Mucosa of rectum (tissue), 2 donors: ENCODE results near the gene RPS6KC1.

Experiments
- H3K27ac ChIP-seq, 2 donors: one replicate each; pipeline ENCODE4 v1.7.0; 2013; ENCODE audit warnings: inconsistent platforms in 2 of 2, low read depth in 2 of 2, low read length in 2 of 2
- H3K27me3 ChIP-seq, 2 donors: one replicate each; pipeline ENCODE4 v1.7.0; 2013; ENCODE audit warnings: low read length in 2 of 2; ENCODE audit not compliant: control insufficient read depth in 2 of 2, insufficient read depth in 2 of 2
- H3K36me3 ChIP-seq, 2 donors: one replicate each; pipeline ENCODE4 v1.7.0; 2013; ENCODE audit warnings: low read length in 2 of 2; ENCODE audit not compliant: control insufficient read depth in 2 of 2, insufficient read depth in 2 of 2
- H3K4me1 ChIP-seq, 2 donors: one replicate each; pipeline ENCODE4 v1.7.0; 2013; ENCODE audit warnings: low read length in 2 of 2, mild to moderate bottlenecking in 1 of 2; ENCODE audit not compliant: control insufficient read depth in 2 of 2, insufficient read depth in 2 of 2
- H3K4me3 ChIP-seq, 2 donors: one replicate each; pipeline ENCODE4 v1.7.0; 2013; ENCODE audit warnings: low read length in 2 of 2
- H3K9ac ChIP-seq, 2 donors: one replicate each; pipeline ENCODE4 v1.7.0; 2013; ENCODE audit warnings: low read length in 2 of 2, low read depth in 1 of 2, mild to moderate bottlenecking in 1 of 2
- H3K9me3 ChIP-seq, 2 donors: one replicate each; pipeline ENCODE4 v1.7.0; 2013; ENCODE audit warnings: low read length in 2 of 2; ENCODE audit not compliant: control insufficient read depth in 2 of 2
- donor health status: healthy.
- donor health status: Normal muscosa, but diverticular disease.

Gene RPS6KC1

DNA sequence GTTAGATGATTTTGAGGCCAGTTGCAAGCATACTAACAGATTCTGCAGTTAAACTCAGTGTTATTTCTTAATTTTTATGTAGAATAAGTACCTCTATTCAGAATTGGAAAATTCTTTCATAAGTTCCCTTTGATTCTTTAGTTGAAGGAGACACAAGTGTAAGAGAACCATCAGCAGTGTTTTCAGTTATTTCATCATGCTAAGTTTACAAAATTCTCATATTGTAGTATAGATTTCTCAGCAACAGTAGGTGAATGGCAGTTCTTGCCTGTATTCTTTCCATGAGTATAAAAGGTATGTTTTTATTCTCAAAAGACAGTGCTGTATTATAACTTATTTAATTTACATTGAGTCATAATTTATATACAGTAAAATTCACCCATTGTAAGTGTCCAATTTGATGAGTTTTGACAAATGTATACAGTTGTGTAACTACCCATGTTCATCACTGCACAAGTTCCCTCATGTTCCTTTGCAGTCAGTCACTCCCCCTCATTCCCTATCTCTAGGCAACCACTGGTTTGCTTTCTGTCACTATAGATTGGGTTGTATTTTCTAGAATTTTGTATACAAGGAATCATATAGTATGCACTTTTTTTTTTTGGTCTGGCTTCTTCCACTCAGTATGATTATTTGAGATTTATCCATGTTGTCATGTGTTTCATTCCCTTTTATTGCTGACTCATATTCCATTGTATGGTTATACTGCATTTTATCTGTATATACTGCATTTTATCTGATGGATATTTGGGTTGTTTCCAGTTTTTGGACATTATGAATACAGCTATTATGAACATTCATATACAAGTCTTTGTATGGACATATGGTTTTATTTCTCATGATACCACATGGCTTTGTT is 3.9 kb downstream of the RPS6KC1 start:
- Histone ChIP-seq H3K4me1 (peaks cover 0 to 8% of the 10 kb centered on the region in 2 donors), H3K9ac (no peak overlapping the region)

DNA sequence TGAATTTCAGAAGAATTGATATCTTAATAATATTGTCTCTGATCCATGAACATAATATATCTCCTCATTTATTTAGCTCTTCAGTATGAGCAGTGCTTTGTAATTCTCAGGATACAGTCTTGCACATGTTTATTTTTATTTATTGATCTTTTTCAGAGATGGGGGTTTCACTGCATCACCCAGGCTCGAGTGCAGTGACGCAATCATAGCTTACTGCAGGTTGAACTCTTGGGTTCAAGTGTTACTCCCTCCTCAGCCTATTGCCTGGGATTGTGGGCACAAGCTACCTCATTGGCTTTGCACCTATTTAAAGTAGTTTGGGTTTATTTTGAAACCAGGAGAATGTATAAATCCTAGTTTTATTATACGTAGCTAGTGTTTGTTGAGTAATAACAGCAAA is 4.7 kb downstream of the RPS6KC1 start:
- Histone ChIP-seq H3K27ac (no peak overlapping the region), H3K9me3 (no peaks in the 10 kb centered on the region), H3K27me3 (no peaks in the 10 kb centered on the region), H3K4me1 (peaks cover 0 to 8% of the 10 kb centered on the region in 2 donors), H3K4me3 (no peak overlapping the region), H3K9ac (no peak overlapping the region), H3K36me3 (no peaks in the 10 kb centered on the region)

More for the DNA sequence above, 3.9 kb downstream of the RPS6KC1 start:
- Histone ChIP-seq H3K27me3 (no peaks in the 10 kb centered on the region), H3K9me3 (no peaks in the 10 kb centered on the region), H3K27ac (no peak overlapping the region), H3K4me3 (no peak overlapping the region), H3K36me3 (no peaks in the 10 kb centered on the region)

DNA sequence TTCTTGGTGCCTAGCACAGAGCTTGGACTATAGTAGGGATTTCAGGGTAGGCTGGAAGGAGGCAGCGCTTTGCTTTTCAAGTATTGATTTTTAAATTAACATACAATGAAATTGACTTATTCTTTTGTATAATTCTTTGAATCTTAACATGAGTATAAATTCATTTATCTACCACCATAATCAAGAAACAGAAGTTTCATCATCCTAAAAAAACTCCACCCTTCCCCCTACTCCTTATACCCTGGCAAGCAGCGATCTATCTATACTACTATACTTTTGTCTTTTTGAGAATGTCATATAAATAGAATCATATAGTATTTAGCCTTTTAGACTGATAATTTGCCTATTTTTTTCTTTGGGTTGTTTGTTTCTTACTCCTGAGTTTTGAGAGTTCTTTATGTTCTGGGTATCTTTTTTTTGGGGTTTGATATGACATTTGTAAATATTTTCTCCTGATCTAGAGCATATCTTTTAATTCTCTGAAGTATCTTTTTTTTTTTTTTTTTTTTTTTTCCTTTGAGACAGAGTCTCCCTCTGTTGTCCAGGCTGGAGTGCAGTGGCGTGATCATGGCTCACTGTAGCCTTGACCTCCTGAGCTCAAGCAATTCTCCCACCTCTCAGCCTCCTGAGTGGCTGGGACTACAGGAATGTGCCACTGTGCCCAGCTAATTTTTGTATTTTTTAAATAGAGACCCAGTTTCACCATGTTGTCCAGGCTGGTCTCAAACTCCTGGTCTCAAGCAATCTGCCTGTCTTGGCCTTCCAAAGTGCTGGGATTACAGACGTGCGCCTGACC is 6.4 kb downstream of the RPS6KC1 start:
- Histone ChIP-seq H3K27me3 (no peaks in the 10 kb centered on the region), H3K4me1 (no peaks in the 10 kb centered on the region), H3K9me3 (no peaks in the 10 kb centered on the region), H3K4me3 (no peak overlapping the region), H3K9ac (no peak overlapping the region), H3K27ac (no peak overlapping the region), H3K36me3 (no peaks in the 10 kb centered on the region)

DNA sequence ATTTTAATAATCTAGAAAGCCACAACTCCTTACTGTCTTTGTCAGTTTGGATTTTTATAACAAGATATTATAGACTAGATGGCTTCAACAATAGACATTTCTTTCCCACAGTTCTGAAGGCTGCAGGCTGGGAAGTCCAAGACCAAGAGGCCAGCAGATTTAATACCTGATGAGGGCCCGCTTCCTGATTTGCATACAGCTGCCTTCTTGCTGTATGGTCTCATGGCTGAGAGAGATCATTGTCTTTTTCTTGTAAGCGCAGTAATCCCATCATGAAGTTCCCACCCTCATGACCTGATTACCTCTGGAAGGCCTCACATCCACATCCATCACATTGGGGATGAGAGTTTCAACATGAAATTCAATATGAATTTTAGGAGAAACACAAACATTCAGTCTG is 9.8 kb downstream of the RPS6KC1 start:
- Histone ChIP-seq H3K4me3 (no peak overlapping the region), H3K36me3 (no peaks in the 10 kb centered on the region), H3K4me1 (no peaks in the 10 kb centered on the region), H3K9me3 (no peaks in the 10 kb centered on the region), H3K27me3 (no peaks in the 10 kb centered on the region), H3K27ac (no peak overlapping the region), H3K9ac (no peak overlapping the region)

DNA sequence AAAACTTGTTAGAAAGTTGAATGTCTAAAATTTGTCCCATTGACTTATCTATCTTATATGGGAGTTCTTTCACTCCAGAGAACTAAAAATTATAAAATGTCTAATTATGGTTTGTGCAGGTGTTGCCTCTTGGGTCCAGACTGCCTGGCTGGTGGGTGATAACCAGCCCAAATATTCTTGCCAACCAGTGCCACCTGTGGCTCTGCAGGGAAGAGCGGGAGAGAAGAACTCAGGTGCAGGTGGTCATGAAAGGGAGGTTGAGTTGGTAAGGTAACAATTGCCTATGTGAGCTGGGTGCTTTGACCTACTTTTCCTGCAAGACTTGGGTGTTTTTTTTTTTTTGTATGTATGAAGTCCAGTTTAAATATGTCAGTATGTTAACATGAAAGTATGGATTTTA is 10.2 kb downstream of the RPS6KC1 start:
- H3K4me1 ChIP-seq, result no peaks in the 10 kb centered on the region
- no peaks in the 10 kb centered on the region for H3K27me3 ChIP-seq
- no peaks in the 10 kb centered on the region for H3K9me3 ChIP-seq

DNA sequence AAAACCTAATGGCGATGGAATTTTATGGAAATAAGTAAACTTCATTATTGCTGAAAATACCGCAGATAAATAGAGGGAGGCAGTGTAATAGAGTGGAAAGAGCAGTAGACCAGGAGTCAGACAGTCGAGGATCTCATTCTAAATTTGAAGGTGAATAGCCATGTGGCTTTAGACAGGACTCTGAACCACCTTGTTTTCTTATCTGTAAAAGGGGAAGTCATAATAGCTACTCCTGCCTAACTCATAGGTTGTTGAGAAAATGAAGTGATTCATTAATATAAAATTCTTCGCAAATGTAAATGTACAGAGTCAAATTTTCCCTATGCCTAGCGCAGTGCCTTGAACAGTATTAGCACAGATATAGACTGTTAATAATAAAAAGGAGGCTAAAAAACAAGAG is 14.8 kb downstream of the RPS6KC1 start:
- Histone ChIP-seq H3K9ac (no peak overlapping the region), H3K9me3 (no peaks in the 10 kb centered on the region), H3K36me3 (no peaks in the 10 kb centered on the region), H3K27me3 (no peaks in the 10 kb centered on the region), H3K4me1 (no peaks in the 10 kb centered on the region), H3K4me3 (no peak overlapping the region), H3K27ac (no peak overlapping the region)

More for the DNA sequence above, 10.2 kb downstream of the RPS6KC1 start:
- Histone ChIP-seq H3K9ac (no peak overlapping the region), H3K36me3 (no peaks in the 10 kb centered on the region), H3K4me3 (no peak overlapping the region), H3K27ac (no peak overlapping the region)

DNA sequence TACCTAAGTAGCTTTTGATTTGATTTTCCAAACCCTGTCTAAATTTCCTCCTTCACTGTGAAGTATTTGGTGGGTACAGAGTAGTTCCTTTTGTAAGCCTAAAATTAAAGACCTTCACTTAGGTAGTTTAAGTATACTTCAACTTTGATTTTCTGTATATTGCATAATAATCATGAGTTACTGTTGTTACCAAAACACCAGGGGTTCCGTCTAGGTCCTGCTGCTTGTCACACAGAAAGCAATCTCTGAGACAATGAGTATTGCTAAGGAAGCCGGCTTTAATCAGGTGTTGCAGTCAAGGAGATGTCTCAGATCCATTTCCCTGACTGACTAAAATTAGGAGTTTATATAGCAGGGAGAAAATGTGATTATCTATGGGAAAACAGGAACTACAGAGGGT is 15.3 kb downstream of the RPS6KC1 start:
- Histone ChIP-seq H3K27ac (no peak overlapping the region), H3K27me3 (no peaks in the 10 kb centered on the region), H3K4me1 (no peaks in the 10 kb centered on the region), H3K9me3 (no peaks in the 10 kb centered on the region), H3K9ac (no peak overlapping the region), H3K36me3 (no peaks in the 10 kb centered on the region), H3K4me3 (no peak overlapping the region)

DNA sequence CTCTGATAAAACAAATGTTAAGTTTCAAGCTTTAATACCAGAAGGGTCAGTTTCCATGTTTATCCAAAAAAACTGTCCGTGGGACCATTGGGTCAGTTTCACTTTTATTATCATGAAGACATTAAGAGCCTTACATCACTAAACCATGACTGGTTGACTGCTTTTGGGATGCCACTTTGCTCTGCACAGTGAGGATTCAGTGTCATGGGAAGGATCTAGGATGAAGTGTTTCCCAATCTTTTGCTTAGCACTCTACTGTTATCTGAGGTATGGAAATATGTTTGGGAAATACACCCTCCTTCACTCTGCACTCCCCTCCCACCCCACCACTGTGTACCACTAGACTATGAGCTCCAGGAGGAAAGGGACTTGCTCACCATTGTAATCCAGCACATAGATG is 16.3 kb downstream of the RPS6KC1 start:
- H3K4me1 ChIP-seq, result no peaks in the 10 kb centered on the region
- H3K36me3 ChIP-seq, result no peaks in the 10 kb centered on the region
- H3K9ac ChIP-seq, result no peak overlapping the region

DNA sequence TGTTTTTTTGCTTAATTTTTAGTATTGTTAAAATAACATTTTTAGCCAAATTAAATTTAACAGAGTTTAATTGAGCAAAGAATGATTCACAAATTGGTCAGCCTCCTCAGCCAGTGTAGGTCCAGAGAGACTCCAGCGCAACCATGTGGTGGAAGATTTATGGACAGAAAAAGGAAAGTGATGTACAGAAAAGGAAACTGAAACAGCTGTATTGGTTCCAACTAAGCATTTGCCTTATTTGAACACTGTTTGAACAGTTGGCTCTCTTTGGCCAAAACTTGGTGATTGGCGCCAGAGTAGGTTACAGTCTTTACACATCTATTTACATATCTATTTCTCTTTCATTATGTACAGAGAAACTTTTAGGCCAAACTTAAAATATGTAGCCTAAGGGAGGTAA is 19.4 kb downstream of the RPS6KC1 start:
- Histone ChIP-seq H3K27ac (no peak overlapping the region), H3K27me3 (no peaks in the 10 kb centered on the region), H3K9ac (no peak overlapping the region), H3K4me3 (no peak overlapping the region), H3K9me3 (no peaks in the 10 kb centered on the region), H3K36me3 (no peaks in the 10 kb centered on the region), H3K4me1 (no peaks in the 10 kb centered on the region)

More for the DNA sequence above, 16.3 kb downstream of the RPS6KC1 start:
- H3K27ac ChIP-seq, result no peak overlapping the region
- H3K4me3 ChIP-seq, result no peak overlapping the region
- no peaks in the 10 kb centered on the region for H3K9me3 ChIP-seq
- H3K27me3 ChIP-seq, result no peaks in the 10 kb centered on the region

DNA sequence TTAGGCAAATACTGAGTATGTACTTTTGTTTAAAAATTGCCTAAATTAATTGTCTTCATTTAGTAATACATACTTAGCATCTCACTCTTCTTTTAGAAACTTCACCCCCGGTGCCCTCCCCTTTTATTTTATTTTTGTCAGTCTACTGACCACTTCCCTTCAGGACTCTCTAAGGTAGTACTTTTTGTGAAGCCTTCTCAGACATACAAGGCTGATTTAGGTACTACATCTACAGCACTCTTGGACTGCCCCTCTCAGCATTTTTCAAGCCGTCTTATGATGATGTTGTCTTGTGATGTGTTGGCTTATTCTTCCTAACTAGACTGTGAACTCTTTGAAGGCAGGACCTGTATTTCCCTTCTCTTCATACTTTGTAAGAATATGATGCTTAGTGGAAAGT is 24.7 kb downstream of the RPS6KC1 start:
- no peaks in the 10 kb centered on the region for H3K4me1 ChIP-seq

More for the DNA sequence above, 24.7 kb downstream of the RPS6KC1 start:
- H3K27me3 ChIP-seq, result no peaks in the 10 kb centered on the region
- no peaks in the 10 kb centered on the region for H3K36me3 ChIP-seq
- no peak overlapping the region for H3K4me3 ChIP-seq
- no peak overlapping the region for H3K9ac ChIP-seq
- no peaks in the 10 kb centered on the region for H3K9me3 ChIP-seq
- H3K27ac ChIP-seq, result no peak overlapping the region
